WTC11 (cell line): ENCODE results near the gene IFI27. TPM values are rescaled to one million over a fixed set of nuclear protein-coding genes. Genes with fewer than 3 reads are reported as not detected.

Experiments
- ATAC-seq: fragments of 200-7000 bp; cut with Tn5 transposase; 2 replicates; pipeline ENCODE4 v1.10.0; 2021; ENCODE audit warnings: mild to moderate bottlenecking, moderate library complexity
- CTCF ChIA-PET: fragments of 300-600 bp; sonication (Branson Sonifier 250); formaldehyde crosslinking; loops from one replicate; lab custom pipeline; 2021; ENCODE audit warnings: antibody characterized with exemption; lab: Charles Lee
- POLR2A ChIA-PET: fragments of 350-600 bp; sonication (Branson Sonifier 250); formaldehyde crosslinking; loops from one replicate; lab custom pipeline; 2021; ENCODE audit warnings: antibody characterized with exemption; lab: Charles Lee
- DNase-seq: peaks from one replicate; pipeline ENCODE4 v3.0.0; 2021; ENCODE audit warnings: low spot score
- H3K27ac Mint-ChIP-seq: 2 replicates; pipeline ENCODE4 v1.8.0; 2021; ENCODE audit warnings: mixed read lengths
- H3K27me3 Mint-ChIP-seq: 2 replicates; pipeline ENCODE4 v1.8.0; 2021; ENCODE audit warnings: low read depth, mild to moderate bottlenecking, moderate library complexity, mixed read lengths
- H3K36me3 Mint-ChIP-seq: 2 replicates; pipeline ENCODE4 v1.8.0; 2021; ENCODE audit warnings: mixed read lengths
- H3K4me1 Mint-ChIP-seq: 2 replicates; pipeline ENCODE4 v1.8.0; 2022; ENCODE audit warnings: mixed read lengths
- H3K4me3 Mint-ChIP-seq: 2 replicates; pipeline ENCODE4 v1.8.0; 2021; ENCODE audit warnings: mild to moderate bottlenecking, moderate library complexity, mixed read lengths
- H3K9me3 Mint-ChIP-seq: 2 replicates; pipeline ENCODE4 v1.8.0; 2021; ENCODE audit warnings: mixed read lengths
- CREM ChIP-seq: sonication (generic); formaldehyde crosslinking; IDR thresholded peaks from 2 replicates; pipeline ENCODE4 v1.8.1; 2022; ENCODE audit warnings: mild to moderate bottlenecking, missing genetic modification reagents, moderate library complexity
- ETV6 ChIP-seq: sonication (generic); formaldehyde crosslinking; IDR thresholded peaks from 2 replicates; pipeline ENCODE4 v1.8.1; 2022; ENCODE audit warnings: mild to moderate bottlenecking, missing genetic modification reagents
- GABPB1 ChIP-seq: sonication (generic); formaldehyde crosslinking; IDR thresholded peaks from 2 replicates; pipeline ENCODE4 v1.8.1; 2023; ENCODE audit warnings: mild to moderate bottlenecking, missing genetic modification reagents
- JUN ChIP-seq: sonication (generic); formaldehyde crosslinking; IDR thresholded peaks from 2 replicates; pipeline ENCODE4 v1.8.0; 2023; ENCODE audit warnings: mild to moderate bottlenecking, missing genetic modification reagents
- OVOL2 ChIP-seq: fragments of 250-450 bp; sonication (Bioruptor Pico); IDR thresholded peaks from 2 replicates; pipeline ENCODE4 v1.9.0; 2021; ENCODE audit warnings: mild to moderate bottlenecking, borderline replicate concordance
- ZNF121 ChIP-seq: sonication (generic); formaldehyde crosslinking; IDR thresholded peaks from 2 replicates; pipeline ENCODE4 v1.8.0; 2023; ENCODE audit warnings: missing genetic modification reagents
- ZNF416 ChIP-seq: fragments of 250-450 bp; sonication (Bioruptor Pico); IDR thresholded peaks from 2 replicates; pipeline ENCODE4 v1.9.0; 2021; ENCODE audit warnings: mild to moderate bottlenecking, inconsistent platforms
- total RNA-seq: library from RNA; stranded (reverse); gene quantifications from 3 replicates; pipeline ENCODE4 v1.2.3, GENCODE V29; 2021
- TF ChIP-seq, protein P1 (sequence below): fragments of 200-600 bp; IDR thresholded peaks from 2 replicates; pipeline ENCODE4 v1.8.0; 2022; ENCODE audit warnings: antibody characterized with exemption
- TF ChIP-seq, protein P2 (sequence below): sonication (generic); formaldehyde crosslinking; IDR thresholded peaks from 2 replicates; pipeline ENCODE4 v1.8.0; 2022; ENCODE audit warnings: missing genetic modification reagents
- TF ChIP-seq, protein P3 (sequence below): sonication (generic); formaldehyde crosslinking; IDR thresholded peaks from 2 replicates; pipeline ENCODE4 v1.8.1; 2023; ENCODE audit warnings: mild to moderate bottlenecking, moderate library complexity, missing genetic modification reagents
- TF ChIP-seq, protein P4 (sequence below): sonication (generic); formaldehyde crosslinking; IDR thresholded peaks from 2 replicates; pipeline ENCODE4 v1.8.1; 2022; ENCODE audit warnings: missing genetic modification reagents, borderline replicate concordance
- TF ChIP-seq, protein P5 (sequence below): sonication (generic); formaldehyde crosslinking; IDR thresholded peaks from 2 replicates; pipeline ENCODE4 v1.8.0; 2023; ENCODE audit warnings: missing genetic modification reagents, mild to moderate bottlenecking, borderline replicate concordance
- TF ChIP-seq, protein P6 (sequence below): sonication (generic); formaldehyde crosslinking; IDR thresholded peaks from 2 replicates; pipeline ENCODE4 v1.8.1; 2022; ENCODE audit warnings: mild to moderate bottlenecking, missing genetic modification reagents, moderate library complexity, borderline replicate concordance
- TF ChIP-seq, protein P7 (sequence below): sonication (generic); formaldehyde crosslinking; IDR thresholded peaks from 2 replicates; pipeline ENCODE4 v1.8.0; 2023; ENCODE audit warnings: mild to moderate bottlenecking, missing genetic modification reagents

IFI27 gene
- total RNA-seq, 1 experiment from 2014 or later: 1.8 TPM

DNA sequence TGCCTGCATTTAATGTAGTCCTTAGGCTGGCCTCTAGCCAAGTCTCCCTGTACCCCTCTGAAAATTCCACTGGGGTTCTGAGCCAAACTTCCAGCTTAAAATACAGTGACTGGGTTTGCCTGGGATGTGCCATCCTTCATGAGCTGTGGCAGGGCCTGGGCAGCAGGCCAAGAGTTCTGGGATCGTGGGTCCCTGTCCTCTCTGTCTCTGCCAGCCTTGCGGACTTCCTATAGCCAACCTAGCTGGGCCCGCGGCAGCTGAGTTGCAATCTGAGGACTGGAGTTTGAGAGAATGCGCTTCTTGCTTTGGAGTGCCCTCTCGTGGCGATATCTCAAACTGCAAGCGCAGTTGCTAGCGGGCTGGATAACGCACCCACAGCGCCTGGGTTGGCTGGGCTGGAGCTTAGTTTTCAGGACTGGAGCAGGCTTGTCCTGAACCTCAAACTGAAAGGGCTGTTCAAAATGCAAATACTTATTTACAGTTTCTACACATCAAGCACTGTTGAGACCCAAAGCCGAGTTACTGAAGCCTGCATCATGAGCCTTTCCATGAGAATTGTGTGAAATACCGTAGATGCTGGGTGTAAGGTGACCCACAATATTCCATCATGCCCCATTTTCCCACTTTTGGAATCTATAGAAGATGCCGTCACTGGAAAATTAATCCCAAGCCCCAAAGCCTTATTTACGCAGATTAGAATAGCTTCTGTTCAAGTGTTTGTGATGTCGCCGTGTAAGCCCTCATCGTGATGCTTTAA lies 26.2 kb downstream of the IFI27 start:
- Mint-ChIP-seq H3K27ac (no peak overlapping the region), H3K4me1 (peaks cover 19% of the 10 kb centered on the region), H3K36me3 (peaks cover 13% of the 10 kb centered on the region), H3K9me3 (peaks cover 20% of the 10 kb centered on the region), H3K4me3 (no peak overlapping the region), H3K27me3 (peaks cover 7% of the 10 kb centered on the region; the same call in 1 of the 2 replicates)
- peak; percentile 87 for ATAC-seq
- DNase-seq: peak; percentile 93
- TF ChIP-seq ETV6 (CRISPR knock-in tag) (peak; percentile 41; the same call in 1 of the 2 replicates), CREM (CRISPR knock-in tag) (no peak), ZNF121 (CRISPR knock-in tag) (peak; percentile 96)
- TF ChIP-seq, protein P1, sequence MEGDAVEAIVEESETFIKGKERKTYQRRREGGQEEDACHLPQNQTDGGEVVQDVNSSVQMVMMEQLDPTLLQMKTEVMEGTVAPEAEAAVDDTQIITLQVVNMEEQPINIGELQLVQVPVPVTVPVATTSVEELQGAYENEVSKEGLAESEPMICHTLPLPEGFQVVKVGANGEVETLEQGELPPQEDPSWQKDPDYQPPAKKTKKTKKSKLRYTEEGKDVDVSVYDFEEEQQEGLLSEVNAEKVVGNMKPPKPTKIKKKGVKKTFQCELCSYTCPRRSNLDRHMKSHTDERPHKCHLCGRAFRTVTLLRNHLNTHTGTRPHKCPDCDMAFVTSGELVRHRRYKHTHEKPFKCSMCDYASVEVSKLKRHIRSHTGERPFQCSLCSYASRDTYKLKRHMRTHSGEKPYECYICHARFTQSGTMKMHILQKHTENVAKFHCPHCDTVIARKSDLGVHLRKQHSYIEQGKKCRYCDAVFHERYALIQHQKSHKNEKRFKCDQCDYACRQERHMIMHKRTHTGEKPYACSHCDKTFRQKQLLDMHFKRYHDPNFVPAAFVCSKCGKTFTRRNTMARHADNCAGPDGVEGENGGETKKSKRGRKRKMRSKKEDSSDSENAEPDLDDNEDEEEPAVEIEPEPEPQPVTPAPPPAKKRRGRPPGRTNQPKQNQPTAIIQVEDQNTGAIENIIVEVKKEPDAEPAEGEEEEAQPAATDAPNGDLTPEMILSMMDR: peak; percentile 92
- TF ChIP-seq, protein P2, sequence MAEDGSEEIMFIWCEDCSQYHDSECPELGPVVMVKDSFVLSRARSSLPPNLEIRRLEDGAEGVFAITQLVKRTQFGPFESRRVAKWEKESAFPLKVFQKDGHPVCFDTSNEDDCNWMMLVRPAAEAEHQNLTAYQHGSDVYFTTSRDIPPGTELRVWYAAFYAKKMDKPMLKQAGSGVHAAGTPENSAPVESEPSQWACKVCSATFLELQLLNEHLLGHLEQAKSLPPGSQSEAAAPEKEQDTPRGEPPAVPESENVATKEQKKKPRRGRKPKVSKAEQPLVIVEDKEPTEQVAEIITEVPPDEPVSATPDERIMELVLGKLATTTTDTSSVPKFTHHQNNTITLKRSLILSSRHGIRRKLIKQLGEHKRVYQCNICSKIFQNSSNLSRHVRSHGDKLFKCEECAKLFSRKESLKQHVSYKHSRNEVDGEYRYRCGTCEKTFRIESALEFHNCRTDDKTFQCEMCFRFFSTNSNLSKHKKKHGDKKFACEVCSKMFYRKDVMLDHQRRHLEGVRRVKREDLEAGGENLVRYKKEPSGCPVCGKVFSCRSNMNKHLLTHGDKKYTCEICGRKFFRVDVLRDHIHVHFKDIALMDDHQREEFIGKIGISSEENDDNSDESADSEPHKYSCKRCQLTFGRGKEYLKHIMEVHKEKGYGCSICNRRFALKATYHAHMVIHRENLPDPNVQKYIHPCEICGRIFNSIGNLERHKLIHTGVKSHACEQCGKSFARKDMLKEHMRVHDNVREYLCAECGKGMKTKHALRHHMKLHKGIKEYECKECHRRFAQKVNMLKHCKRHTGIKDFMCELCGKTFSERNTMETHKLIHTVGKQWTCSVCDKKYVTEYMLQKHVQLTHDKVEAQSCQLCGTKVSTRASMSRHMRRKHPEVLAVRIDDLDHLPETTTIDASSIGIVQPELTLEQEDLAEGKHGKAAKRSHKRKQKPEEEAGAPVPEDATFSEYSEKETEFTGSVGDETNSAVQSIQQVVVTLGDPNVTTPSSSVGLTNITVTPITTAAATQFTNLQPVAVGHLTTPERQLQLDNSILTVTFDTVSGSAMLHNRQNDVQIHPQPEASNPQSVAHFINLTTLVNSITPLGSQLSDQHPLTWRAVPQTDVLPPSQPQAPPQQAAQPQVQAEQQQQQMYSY: peak; percentile 51
- TF ChIP-seq, protein P3, sequence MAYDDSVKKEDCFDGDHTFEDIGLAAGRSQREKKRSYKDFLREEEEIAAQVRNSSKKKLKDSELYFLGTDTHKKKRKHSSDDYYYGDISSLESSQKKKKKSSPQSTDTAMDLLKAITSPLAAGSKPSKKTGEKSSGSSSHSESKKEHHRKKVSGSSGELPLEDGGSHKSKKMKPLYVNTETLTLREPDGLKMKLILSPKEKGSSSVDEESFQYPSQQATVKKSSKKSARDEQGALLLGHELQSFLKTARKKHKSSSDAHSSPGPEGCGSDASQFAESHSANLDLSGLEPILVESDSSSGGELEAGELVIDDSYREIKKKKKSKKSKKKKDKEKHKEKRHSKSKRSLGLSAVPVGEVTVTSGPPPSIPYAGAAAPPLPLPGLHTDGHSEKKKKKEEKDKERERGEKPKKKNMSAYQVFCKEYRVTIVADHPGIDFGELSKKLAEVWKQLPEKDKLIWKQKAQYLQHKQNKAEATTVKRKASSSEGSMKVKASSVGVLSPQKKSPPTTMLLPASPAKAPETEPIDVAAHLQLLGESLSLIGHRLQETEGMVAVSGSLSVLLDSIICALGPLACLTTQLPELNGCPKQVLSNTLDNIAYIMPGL (CRISPR knock-in tag): peak; percentile 45; the same call in 1 of the 2 replicates
- ChIA-PET POLR2A (interaction anchor here (0.6 to 1.3 kb wide), 3 partner anchors 38 to 197 kb away, joined by 3 to 5 read pairs (median 3); no protein-coding TSS in a partner anchor), CTCF (interaction anchor here (0.5 to 3.7 kb wide), 66 partner anchors 8 to 1025 kb away, joined by 3 to 76 read pairs (median 5); partner anchors contain the start of genes DDX24, IFI27, IFI27L1 and OTUB2)

DNA sequence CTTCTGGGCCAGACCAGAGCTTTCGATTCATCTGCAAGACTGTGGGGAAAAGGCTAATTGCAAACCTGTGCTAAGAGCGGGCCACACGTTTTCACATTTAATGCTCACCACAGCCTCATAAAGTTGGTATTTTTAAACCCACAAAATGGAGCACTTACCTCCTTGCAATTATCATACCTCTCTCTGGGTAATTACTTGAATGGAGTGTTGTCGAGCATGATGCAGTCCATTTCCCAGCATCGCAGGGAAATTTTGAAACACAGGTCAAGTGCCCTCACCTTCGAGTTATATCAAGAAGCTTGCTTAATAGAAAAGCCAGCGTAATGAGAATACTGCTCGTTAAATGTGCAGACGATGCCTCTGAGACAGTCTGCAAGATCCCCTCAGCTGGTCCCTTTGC lies 27.7 kb downstream of the IFI27 start:
- Mint-ChIP-seq H3K27ac (no peak overlapping the region), H3K36me3 (peaks cover 13% of the 10 kb centered on the region), H3K4me3 (no peak overlapping the region), H3K27me3 (peaks cover 7% of the 10 kb centered on the region; the same call in 1 of the 2 replicates), H3K9me3 (peaks cover 20% of the 10 kb centered on the region), H3K4me1 (peaks cover 19% of the 10 kb centered on the region)
- DNase-seq (no peak), ATAC-seq (no peak)
- CTCF ChIA-PET: interaction anchor here (0.7 to 3.7 kb wide), 11 partner anchors 9 to 215 kb away, joined by 3 to 45 read pairs (median 6); partner anchors contain the start of genes IFI27L2 and PPP4R4
- POLR2A ChIA-PET: interaction anchor here (0.6 to 1.3 kb wide), 2 partner anchors 199 to 1698 kb away, joined by 3 read pairs; no protein-coding TSS in a partner anchor
- TF ChIP-seq, protein P4, sequence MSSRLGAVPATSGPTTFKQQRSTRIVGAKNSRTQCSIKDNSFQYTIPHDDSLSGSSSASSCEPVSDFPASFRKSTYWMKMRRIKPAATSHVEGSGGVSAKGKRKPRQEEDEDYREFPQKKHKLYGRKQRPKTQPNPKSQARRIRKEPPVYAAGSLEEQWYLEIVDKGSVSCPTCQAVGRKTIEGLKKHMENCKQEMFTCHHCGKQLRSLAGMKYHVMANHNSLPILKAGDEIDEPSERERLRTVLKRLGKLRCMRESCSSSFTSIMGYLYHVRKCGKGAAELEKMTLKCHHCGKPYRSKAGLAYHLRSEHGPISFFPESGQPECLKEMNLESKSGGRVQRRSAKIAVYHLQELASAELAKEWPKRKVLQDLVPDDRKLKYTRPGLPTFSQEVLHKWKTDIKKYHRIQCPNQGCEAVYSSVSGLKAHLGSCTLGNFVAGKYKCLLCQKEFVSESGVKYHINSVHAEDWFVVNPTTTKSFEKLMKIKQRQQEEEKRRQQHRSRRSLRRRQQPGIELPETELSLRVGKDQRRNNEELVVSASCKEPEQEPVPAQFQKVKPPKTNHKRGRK (CRISPR knock-in tag): no peak
- TF ChIP-seq ZNF121 (CRISPR knock-in tag): no peak
- TF ChIP-seq, protein P5, sequence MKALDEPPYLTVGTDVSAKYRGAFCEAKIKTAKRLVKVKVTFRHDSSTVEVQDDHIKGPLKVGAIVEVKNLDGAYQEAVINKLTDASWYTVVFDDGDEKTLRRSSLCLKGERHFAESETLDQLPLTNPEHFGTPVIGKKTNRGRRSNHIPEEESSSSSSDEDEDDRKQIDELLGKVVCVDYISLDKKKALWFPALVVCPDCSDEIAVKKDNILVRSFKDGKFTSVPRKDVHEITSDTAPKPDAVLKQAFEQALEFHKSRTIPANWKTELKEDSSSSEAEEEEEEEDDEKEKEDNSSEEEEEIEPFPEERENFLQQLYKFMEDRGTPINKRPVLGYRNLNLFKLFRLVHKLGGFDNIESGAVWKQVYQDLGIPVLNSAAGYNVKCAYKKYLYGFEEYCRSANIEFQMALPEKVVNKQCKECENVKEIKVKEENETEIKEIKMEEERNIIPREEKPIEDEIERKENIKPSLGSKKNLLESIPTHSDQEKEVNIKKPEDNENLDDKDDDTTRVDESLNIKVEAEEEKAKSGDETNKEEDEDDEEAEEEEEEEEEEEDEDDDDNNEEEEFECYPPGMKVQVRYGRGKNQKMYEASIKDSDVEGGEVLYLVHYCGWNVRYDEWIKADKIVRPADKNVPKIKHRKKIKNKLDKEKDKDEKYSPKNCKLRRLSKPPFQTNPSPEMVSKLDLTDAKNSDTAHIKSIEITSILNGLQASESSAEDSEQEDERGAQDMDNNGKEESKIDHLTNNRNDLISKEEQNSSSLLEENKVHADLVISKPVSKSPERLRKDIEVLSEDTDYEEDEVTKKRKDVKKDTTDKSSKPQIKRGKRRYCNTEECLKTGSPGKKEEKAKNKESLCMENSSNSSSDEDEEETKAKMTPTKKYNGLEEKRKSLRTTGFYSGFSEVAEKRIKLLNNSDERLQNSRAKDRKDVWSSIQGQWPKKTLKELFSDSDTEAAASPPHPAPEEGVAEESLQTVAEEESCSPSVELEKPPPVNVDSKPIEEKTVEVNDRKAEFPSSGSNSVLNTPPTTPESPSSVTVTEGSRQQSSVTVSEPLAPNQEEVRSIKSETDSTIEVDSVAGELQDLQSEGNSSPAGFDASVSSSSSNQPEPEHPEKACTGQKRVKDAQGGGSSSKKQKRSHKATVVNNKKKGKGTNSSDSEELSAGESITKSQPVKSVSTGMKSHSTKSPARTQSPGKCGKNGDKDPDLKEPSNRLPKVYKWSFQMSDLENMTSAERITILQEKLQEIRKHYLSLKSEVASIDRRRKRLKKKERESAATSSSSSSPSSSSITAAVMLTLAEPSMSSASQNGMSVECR (CRISPR knock-in tag): no peak
- TF ChIP-seq, protein P6, sequence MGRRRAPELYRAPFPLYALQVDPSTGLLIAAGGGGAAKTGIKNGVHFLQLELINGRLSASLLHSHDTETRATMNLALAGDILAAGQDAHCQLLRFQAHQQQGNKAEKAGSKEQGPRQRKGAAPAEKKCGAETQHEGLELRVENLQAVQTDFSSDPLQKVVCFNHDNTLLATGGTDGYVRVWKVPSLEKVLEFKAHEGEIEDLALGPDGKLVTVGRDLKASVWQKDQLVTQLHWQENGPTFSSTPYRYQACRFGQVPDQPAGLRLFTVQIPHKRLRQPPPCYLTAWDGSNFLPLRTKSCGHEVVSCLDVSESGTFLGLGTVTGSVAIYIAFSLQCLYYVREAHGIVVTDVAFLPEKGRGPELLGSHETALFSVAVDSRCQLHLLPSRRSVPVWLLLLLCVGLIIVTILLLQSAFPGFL (CRISPR knock-in tag): no peak
- TF ChIP-seq OVOL2 (CRISPR knock-in tag): no peak
- no peak for TF ChIP-seq ZNF416 (CRISPR knock-in tag)
- TF ChIP-seq, protein P7, sequence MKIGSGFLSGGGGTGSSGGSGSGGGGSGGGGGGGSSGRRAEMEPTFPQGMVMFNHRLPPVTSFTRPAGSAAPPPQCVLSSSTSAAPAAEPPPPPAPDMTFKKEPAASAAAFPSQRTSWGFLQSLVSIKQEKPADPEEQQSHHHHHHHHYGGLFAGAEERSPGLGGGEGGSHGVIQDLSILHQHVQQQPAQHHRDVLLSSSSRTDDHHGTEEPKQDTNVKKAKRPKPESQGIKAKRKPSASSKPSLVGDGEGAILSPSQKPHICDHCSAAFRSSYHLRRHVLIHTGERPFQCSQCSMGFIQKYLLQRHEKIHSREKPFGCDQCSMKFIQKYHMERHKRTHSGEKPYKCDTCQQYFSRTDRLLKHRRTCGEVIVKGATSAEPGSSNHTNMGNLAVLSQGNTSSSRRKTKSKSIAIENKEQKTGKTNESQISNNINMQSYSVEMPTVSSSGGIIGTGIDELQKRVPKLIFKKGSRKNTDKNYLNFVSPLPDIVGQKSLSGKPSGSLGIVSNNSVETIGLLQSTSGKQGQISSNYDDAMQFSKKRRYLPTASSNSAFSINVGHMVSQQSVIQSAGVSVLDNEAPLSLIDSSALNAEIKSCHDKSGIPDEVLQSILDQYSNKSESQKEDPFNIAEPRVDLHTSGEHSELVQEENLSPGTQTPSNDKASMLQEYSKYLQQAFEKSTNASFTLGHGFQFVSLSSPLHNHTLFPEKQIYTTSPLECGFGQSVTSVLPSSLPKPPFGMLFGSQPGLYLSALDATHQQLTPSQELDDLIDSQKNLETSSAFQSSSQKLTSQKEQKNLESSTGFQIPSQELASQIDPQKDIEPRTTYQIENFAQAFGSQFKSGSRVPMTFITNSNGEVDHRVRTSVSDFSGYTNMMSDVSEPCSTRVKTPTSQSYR (CRISPR knock-in tag): no peak
- TF ChIP-seq JUN (CRISPR knock-in tag): no peak
- no peak for TF ChIP-seq GABPB1 (CRISPR knock-in tag)
